HG02973 (cell line): ENCODE measurements around the gene TTC27.
"Not testable (repeated sequence)": the region's sequence is repeated elsewhere in the genome, so short reads cannot be mapped to it uniquely, and the experiment has no call there.

Experiments
- ATAC-seq: cut with Tn5 transposase; IDR thresholded peaks from one replicate; pipeline ENCODE4 v1.9.1; 2021; ENCODE audit warnings: moderate library complexity; ENCODE audit not compliant: unreplicated experiment

The TTC27 gene

DNA sequence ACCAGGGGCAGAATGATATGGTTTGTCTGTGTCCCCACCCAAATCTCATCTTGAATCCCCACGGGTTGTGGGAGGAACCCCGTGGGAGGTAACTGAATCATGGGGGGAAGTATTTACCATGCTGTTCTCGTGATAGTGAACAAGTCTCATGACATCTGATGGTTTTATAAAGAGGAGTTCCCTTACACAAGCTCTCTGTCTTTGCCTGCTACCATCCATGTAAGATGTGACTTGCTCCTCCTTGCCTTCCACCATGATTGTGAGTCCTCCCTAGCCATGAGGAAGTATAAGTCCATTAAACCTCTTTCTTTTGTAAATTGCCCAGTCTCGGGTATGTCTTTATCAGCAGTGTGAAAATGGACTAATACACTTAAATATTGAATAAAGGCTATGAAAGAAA lies 218.4 kb downstream of the TTC27 start:
- not testable (repeated sequence) for ATAC-seq

DNA sequence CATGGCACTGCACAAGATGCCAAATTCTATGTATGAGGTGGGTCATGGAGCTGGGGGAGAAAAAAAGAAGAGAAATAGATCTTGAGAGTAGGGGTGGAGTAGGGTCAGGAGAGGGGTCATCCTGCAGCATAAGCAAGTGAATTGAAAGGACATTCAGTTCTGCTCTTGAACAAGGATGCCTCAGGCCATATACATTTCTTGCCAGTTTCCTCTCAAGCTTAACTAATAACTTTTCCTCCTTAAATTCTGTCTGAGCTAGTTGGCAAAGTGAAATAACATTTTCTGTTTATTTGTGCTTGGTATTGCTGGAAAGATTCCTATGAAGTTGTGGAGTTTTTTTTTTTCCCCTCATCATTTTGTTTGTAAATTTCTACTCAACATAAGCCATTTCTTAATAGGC lies 219.9 kb downstream of the TTC27 start:
- no peak for ATAC-seq

GRCh38 chr2:32849456-32850194 lies 221.8 kb downstream of the TTC27 start:
- ATAC-seq = no peak

- ATAC-seq = no peak
Observed at GRCh38 chr2:32851777-32852439, 224.1 kb downstream of the TTC27 start.

DNA sequence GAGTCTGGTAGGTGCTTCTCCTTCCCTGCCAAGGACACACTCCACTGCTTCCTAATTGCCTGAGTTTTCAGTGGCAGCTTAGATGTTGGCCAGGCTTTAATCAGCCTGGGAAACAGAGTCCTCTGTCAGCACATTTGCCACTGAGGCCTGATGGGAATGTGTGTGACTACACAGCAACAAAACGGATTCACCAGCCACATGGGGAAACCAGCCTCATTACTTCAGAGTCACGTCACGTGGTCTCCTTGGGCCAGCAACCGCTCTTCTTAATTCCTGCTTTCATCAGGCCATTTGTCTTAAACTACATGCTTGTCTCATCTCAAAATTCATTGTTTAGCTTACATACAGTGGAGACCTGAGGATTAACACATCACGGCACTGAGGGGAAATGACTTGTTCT lies 225.0 kb downstream of the TTC27 start:
- no peak for ATAC-seq

DNA sequence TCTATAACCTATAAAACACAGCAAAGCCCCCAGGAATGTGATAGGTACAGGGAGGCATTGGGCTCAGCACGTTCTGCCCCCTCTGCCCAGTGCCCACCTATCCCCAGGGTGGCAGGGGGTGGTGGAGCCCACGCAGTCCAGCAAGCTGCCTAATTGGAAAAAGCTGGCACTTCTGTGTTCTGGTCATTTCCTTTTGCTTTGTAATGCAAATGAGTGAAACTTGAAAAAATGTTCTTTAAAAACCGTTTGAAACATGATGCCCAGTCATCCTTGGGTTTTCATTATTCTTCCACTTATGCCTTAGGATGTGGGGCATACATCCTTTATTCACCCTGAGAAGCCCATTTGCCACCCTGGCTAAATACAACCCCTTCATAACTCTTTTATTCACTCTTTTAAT lies 229.0 kb downstream of the TTC27 start:
- ATAC-seq = no peak

GRCh38 chr2:32858713-32859112 lies 230.9 kb downstream of the TTC27 start:
- no peak for ATAC-seq

GRCh38 chr2:32860385-32860784 lies 232.5 kb downstream of the TTC27 start:
- ATAC-seq = no peak

DNA sequence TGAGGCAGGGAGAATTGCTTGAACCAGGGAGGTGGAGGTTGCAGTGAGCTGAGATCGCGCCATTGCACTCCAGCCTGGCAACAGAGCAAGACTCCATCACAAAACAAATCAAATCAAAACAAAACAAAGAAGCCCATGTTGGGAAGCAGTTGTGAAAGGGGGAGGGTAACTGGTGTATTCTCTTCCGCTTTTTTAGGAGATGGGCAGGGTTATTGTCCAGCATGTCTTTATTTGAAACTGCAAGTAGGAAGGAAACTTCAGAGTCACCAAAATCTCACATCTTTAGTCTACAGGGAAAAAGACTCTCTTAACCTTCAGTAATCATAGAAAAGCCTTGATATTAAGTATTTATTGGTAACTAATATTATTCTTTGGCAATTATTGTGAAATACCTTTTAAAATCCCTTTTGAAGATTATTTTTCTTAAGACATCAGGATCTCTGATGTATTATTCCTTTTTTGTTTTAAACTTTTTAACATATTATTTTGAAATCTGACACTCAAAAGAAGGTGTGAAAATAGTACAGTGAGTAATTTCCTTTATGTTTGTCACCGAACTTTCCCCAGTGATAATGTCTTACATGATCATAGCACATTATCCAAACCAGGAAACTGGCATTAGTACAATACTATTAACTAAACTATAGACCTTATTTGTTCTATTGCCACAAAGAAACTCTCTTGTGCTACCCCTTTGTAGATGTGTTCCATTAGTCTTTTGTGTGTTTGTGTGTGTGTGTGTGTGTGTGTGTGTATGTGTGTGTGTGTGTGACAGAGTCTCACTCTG lies 234.6 kb downstream of the TTC27 start:
- no peak for ATAC-seq

GRCh38 chr2:32863326-32863725 lies 235.5 kb downstream of the TTC27 start:
- ATAC-seq = no peak

DNA sequence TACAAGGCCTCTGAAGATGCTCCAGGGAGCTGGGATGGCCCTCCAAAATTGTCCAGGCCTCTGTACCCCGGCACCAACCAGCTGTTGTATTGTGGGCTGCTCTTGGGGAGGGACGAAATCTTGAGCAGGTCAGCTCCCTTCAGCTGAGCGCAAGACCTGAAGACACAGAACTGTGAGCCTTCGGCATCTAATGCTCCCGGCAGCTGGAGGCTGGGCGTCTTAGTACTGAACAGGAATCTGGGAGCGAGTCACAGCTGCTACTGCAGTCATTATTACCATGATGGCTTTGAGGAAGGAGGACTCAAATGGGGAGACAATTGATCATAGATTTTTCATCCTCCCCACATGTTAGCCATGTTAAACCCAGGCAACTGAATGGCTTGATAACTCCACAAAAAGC lies 236.0 kb downstream of the TTC27 start:
- ATAC-seq = no peak

- no peak for ATAC-seq
Observed at GRCh38 chr2:32864334-32865111, 236.7 kb downstream of the TTC27 start.

- ATAC-seq = no peak
Observed at GRCh38 chr2:32865399-32866068, 237.7 kb downstream of the TTC27 start.

GRCh38 chr2:32866462-32866861 lies 238.6 kb downstream of the TTC27 start:
- not testable (repeated sequence) for ATAC-seq
